Heart left ventricle (tissue), 16 donors: ENCODE measurements around the gene SSNA1. TPM values are rescaled to one million over a fixed set of nuclear protein-coding genes. Genes with fewer than 3 reads are reported as not detected.

Source experiments
- ATAC-seq, 4 donors: fragments of 200-7000 bp; cut with Tn5 transposase; one replicate each; pipeline ENCODE4 v1.9.1; 2020 to 2022; ENCODE audit warnings: moderate library complexity in 4 of 4, mild to moderate bottlenecking in 3 of 4, moderate number of reproducible peaks in 1 of 4
- DNase-seq, 5 donors: peaks; one replicate each; pipeline ENCODE4 v3.0.0-alpha.2; 2020
- H3K27ac ChIP-seq, 12 donors: fragments of 200-600 bp; sonication (generic) in 4 of 12; one replicate each; pipeline versions ENCODE4 v1.5.0 to v1.8.0; 2016 to 2022; ENCODE audit warnings: mild to moderate bottlenecking in 2 of 12
- H3K27me3 ChIP-seq, 9 donors: fragments of 200-600 bp; sonication (generic) in 2 of 9; one replicate each; pipeline versions ENCODE4 v1.5.1 to v1.8.0; 2016 to 2022; ENCODE audit warnings: mild to moderate bottlenecking in 3 of 9
- H3K36me3 ChIP-seq, 9 donors: fragments of 200-600 bp; sonication (generic) in 2 of 9; one replicate each; pipeline versions ENCODE4 v1.5.0 to v1.8.0; 2018 to 2022; ENCODE audit warnings: mild to moderate bottlenecking in 2 of 9
- H3K4me1 ChIP-seq, 12 donors: fragments of 200-600 bp; sonication (generic) in 4 of 12; one replicate each; pipeline versions ENCODE4 v1.5.0 to v1.8.0; 2016 to 2022; ENCODE audit warnings: mild to moderate bottlenecking in 3 of 12
- H3K4me3 ChIP-seq, 12 donors: fragments of 200-600 bp; sonication (generic) in 4 of 12; one replicate each; pipeline versions ENCODE4 v1.5.0 to v1.8.0; 2017 to 2022; ENCODE audit warnings: mild to moderate bottlenecking in 9 of 12, moderate library complexity in 4 of 12
- H3K9me3 ChIP-seq, 12 donors: fragments of 200-600 bp; sonication (generic) in 4 of 12; one replicate each; pipeline versions ENCODE4 v1.5.0 to v1.8.0; 2016 to 2022; ENCODE audit warnings: mild to moderate bottlenecking in 1 of 12
- POLR2A ChIP-seq, 2 donors: fragments of 450-650 bp; IDR thresholded peaks; one replicate each; pipeline ENCODE4 v1.6.1; 2017; ENCODE audit warnings: antibody characterized with exemption in 2 of 2, mild to moderate bottlenecking in 2 of 2, moderate library complexity in 2 of 2
- WGBS, 4 donors: extraction: QIAGEN DNeasy Blood & Tissue Kit in 2 of 4; methylation state at CpG; one replicate each; pipeline versions ENCODE4 v1.1.5 to v1.1.7; 2013 to 2018; 5-methylcytosine and 5-hydroxymethylcytosine counted together
- intact Hi-C, 10 donors: fragments of 100-400 bp; cut with DNase I; formaldehyde crosslinking; loops; one replicate each; pipeline versions ENCODE4 v1.11.1 to v1.14.2; 2022
- polyA plus RNA-seq, 2 donors: library from polyadenylated mRNA; stranded (reverse); fragments of 200-250 nt; gene quantifications; one replicate each; pipeline ENCODE4 v1.2.3, GENCODE V29; 2013
- total RNA-seq, 9 donors: library from RNA; depleted of rRNA in 2 of 9; stranded (reverse); fragments of >200 nt in 2 of 9; fragmentation: NEBNext Ultra II Directional in 3 of 9; extraction: Animal tissue kit (Norgen Biotek cat#: 25700) in 3 of 9; gene quantifications; one replicate each; pipeline versions ENCODE4 v1.1.0 to v1.2.4, GENCODE V29; 2016 to 2023
- TF ChIP-seq, protein P1 (sequence below), 12 donors: fragments of 200-600 bp; sonication (generic) in 4 of 12; IDR thresholded peaks; one replicate each; pipeline versions ENCODE4 v1.5.0 to v1.8.0; 2018 to 2022; ENCODE audit warnings: antibody characterized with exemption in 12 of 12, mild to moderate bottlenecking in 5 of 12
- donor health status: ischemic (EF 13 %, LVEDD 7.1; RV severe dilation, severe dysfunction).
- donor health status: healthy with polysubstance abuse.
- donor health status: DM: no; HTN: yes; CAD: no.
- donor health status: DM: no; HTN: no; CAD: no.
- donor health status: ischemic (EF 25% LVEDD 6.9; RV normal size, moderate dysfunction).
- donor health status: ischemic (EF 25% LVEDD 5.7; RV mildly dilated, moderate dysfunction).
- donor health status: healthy.
- donor health status: DM: yes; HTN: yes; CAD: no.
- donor health status: ischemic (EF 35%, LVEDD 5.7; RV mildly dilated, moderate dysfunction).
- donor health status: nonischemic (EF 11% LVEDD 7.7; RV severe dilation, severe dysfunction).
- donor health status: DM: yes; HTN: yes; CAD: no.
- donor health status: PGD.
- donor health status: ischemic (EF 29% LVEDD 5.4; RV normal size, mild dysfunction).
- donor health status: nonischemic (EF 23%, LVEDD 6.1; RV moderate dilation, normal function).

The SSNA1 gene
- total and polyA plus RNA-seq, 11 donors = 46.0 to 161 (median 67.7) TPM

DNA sequence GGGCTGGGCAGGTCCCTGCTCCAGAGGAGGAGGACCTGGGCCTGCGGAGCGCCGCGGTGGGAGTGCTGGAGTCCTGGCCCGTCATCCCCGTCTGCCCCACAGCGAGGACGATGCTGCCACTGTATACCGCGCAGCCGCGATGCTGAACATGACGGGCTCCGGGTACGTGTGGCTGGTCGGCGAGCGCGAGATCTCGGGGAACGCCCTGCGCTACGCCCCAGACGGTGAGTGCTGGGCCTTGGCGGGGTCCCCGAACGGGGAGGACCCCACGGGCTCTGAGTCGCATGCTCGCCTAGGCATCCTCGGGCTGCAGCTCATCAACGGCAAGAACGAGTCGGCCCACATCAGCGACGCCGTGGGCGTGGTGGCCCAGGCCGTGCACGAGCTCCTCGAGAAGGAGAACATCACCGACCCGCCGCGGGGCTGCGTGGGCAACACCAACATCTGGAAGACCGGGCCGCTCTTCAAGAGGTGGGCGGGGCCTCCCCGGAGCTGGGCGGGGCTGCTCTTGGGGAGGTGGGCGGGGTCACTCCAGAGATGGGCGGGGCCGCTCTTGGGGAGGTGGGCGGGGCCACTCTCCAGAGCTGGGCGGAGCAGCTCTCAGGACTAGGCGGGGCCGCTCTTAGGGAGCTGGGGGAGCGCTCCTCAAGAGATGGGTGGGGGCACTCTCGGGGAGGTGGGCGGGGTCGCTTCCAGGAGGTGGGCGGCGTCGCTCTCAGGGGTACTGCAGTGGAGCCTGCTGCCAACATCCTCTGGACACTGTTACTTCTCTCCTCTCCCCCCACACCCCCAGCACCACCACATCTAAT lies 31.7 kb upstream of the SSNA1 start:
- no peaks in the 10 kb centered on the region for H3K36me3 ChIP-seq
- H3K4me1 ChIP-seq = peaks cover 0 to 13% (median 5%) of the 10 kb centered on the region in 12 donors
- H3K4me3 ChIP-seq = peak overlapping the region in 5 of 12 donors; percentile 5 to 35 (median 17)
- no peak overlapping the region for H3K27ac ChIP-seq
- 1 to 3% (median 2%) methylated on average over 6 to 65 of the region's 65 CpGs for WGBS, 4 donors
- intact Hi-C loops = no loop called here
- peaks cover 28 to 74% (median 63%) of the 10 kb centered on the region in 9 donors for H3K27me3 ChIP-seq
- DNase-seq = peak in 3 of 5 donors; percentile 44 to 82 (median 51)
- no peak for TF ChIP-seq POLR2A (IDR thresholded peaks at IDR 0.05)
- TF ChIP-seq, protein P1, sequence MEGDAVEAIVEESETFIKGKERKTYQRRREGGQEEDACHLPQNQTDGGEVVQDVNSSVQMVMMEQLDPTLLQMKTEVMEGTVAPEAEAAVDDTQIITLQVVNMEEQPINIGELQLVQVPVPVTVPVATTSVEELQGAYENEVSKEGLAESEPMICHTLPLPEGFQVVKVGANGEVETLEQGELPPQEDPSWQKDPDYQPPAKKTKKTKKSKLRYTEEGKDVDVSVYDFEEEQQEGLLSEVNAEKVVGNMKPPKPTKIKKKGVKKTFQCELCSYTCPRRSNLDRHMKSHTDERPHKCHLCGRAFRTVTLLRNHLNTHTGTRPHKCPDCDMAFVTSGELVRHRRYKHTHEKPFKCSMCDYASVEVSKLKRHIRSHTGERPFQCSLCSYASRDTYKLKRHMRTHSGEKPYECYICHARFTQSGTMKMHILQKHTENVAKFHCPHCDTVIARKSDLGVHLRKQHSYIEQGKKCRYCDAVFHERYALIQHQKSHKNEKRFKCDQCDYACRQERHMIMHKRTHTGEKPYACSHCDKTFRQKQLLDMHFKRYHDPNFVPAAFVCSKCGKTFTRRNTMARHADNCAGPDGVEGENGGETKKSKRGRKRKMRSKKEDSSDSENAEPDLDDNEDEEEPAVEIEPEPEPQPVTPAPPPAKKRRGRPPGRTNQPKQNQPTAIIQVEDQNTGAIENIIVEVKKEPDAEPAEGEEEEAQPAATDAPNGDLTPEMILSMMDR (IDR thresholded peaks at IDR 0.05) = no peak
- peak in 3 of 4 donors; percentile 53 to 81 (median 66) for ATAC-seq
- H3K9me3 ChIP-seq = no peaks in the 10 kb centered on the region

DNA sequence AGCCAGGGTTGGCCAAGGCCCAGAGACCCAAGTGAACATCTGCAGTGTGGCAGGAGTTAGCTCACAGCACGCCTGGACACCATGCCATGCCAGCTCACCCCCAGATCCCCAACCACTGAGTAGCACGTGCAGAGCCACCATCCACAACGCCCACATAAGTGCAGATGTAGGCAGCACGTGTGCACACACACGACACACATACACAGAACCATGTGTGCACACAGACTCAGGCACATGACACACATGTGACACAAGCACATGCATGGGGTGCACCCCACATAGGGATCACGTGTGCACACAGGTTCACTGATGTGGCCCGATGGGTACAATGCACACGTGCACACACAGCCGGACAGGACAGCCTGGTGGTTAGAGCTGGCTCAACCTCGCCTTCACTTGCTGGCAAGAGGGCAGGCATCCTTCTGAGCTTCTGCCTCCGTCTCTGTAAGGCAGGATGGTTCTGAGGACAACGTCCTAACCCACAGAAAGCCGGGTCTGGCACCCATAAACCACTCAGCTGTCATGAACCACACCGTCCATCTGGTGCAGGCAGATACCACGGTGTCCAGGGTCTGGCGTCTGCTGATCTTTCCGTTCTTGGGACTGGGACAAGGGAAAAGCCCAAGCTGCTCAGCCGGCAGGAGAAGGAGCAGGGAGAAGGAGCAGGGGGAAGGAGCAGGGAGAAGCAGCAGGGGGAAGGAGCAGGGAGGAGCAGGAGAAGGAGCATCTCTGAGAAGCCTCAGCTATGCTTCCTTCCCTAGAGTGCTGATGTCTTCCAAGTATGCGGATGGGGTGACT lies 30.7 kb upstream of the SSNA1 start:
- Histone ChIP-seq H3K9me3 (no peaks in the 10 kb centered on the region), H3K4me1 (peaks cover 0 to 23% (median 7%) of the 10 kb centered on the region in 12 donors), H3K27me3 (peaks cover 36 to 84% (median 74%) of the 10 kb centered on the region in 9 donors), H3K27ac (no peak overlapping the region), H3K4me3 (no peak overlapping the region), H3K36me3 (no peaks in the 10 kb centered on the region)
- 60 to 68% (median 66%) methylated on average over 15 to 19 of the region's 19 CpGs for WGBS, 4 donors
- DNase-seq = no peak
- ATAC-seq = no peak
- intact Hi-C loops = no loop called here
- no peak for TF ChIP-seq POLR2A (IDR thresholded peaks at IDR 0.05)
- TF ChIP-seq, protein P1 (IDR thresholded peaks at IDR 0.05) = no peak

DNA sequence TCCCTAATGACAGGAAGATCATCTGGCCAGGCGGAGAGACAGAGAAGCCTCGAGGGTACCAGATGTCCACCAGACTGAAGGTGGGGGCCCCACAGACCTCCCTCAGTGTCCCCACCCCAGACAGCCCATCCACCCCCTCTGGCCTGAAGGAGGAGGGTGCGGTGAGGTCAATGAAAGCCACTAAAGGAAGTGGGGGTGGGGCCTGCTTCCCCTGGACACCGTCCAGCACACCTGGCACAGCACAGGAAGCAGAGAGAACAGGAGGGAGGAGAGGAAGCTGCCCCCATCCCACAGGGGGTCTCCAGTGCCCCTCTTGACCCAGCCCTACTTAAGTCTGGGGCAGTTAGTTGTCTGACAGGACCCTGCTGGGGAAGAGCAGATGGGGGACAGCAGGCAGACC lies 29.9 kb upstream of the SSNA1 start:
- no peak for ATAC-seq
- no peak for DNase-seq
- peaks cover 0 to 31% (median 13%) of the 10 kb centered on the region in 12 donors for H3K4me1 ChIP-seq
- 25 to 40% (median 32%) methylated on average over 4 of the region's 4 CpGs for WGBS, 4 donors
- no peaks in the 10 kb centered on the region for H3K9me3 ChIP-seq
- intact Hi-C loops = no loop called here
- no peak overlapping the region for H3K4me3 ChIP-seq
- TF ChIP-seq, protein P1 (IDR thresholded peaks at IDR 0.05) = no peak
- TF ChIP-seq POLR2A (IDR thresholded peaks at IDR 0.05) = no peak
- no peaks in the 10 kb centered on the region for H3K36me3 ChIP-seq
- no peak overlapping the region for H3K27ac ChIP-seq
- peaks cover 44 to 92% (median 80%) of the 10 kb centered on the region in 9 donors for H3K27me3 ChIP-seq
